GM18505 (cell line): Measurements from ENCODE around the gene FAM240B.

ENCODE experiments used
- ATAC-seq: cut with Tn5 transposase; IDR thresholded peaks from one replicate; pipeline ENCODE4 v1.9.1; 2021; ENCODE audit not compliant: unreplicated experiment
- POLR2A ChIP-seq: IDR thresholded peaks from 4 replicates; pipeline ENCODE4 v1.6.1; 2011; ENCODE audit warnings: borderline replicate concordance; ENCODE audit not compliant: insufficient read depth, insufficient read length; ENCODE audit errors: extremely low read depth

The FAM240B gene

DNA sequence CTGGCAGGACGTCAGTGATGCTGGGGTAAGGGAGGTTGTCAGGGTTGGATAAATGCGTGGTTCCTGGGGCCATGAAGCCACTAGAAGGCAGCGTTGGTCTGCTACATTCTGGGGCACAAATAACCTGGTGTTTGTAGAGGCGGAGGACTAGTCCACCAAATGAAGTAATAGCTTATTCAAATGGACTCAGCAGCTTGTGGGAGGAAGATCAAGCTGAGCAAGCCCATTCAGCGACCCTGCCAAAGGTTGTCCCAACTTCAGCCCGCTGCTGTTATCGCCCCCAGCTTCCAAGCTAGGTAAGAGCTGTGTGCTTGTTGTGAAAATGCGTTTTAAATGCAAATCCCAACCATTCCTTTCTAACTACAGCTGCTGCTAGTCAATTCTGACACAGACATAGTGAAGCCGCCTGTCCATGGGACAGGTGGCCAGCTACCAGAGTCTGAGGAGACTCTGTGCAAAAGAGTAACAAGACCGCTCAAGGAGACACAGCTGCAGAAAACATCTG, 7.6 kb upstream of the FAM240B start:
- TF ChIP-seq POLR2A, result no peak
- no peak for ATAC-seq

DNA sequence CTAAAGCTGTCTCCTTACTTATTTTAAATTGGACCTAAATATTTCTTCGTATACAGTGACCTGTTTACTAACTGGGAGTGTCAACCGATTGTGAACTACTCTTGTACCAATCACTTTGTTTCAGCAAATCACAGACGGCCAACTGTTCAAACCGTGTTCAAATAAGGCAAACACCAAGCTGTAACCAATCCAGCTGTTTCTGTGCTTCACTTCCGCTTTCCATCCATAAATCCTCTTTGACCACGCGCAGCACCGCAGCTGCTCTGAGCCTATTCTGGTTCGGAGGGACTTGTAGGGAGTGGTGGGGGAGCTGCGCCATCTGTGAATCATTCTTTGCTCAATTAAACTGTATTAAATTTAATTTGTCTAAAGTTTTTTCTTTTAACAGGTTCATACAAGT, 4.8 kb upstream of the FAM240B start:
- no peak for ATAC-seq
- TF ChIP-seq POLR2A, result no peak

DNA sequence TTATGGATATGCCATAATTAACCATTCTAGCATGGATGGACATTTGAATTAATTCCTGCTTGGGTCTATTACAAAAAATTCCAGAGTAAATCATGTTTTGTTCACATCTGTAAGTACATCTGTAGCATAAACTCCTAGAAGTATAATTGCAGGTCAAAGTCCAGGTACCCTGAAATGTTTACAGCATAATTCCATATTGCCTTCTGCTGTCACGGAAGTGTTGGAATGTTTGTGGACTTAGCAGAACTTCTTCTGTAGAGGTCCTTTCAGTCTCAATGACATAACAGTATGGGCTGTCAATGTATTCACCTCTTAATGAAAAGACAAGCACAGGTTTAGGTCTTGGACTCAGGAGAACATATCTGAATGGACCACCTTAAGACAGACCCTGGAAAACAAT, 1.8 kb downstream of the FAM240B start:
- no peak for TF ChIP-seq POLR2A

DNA sequence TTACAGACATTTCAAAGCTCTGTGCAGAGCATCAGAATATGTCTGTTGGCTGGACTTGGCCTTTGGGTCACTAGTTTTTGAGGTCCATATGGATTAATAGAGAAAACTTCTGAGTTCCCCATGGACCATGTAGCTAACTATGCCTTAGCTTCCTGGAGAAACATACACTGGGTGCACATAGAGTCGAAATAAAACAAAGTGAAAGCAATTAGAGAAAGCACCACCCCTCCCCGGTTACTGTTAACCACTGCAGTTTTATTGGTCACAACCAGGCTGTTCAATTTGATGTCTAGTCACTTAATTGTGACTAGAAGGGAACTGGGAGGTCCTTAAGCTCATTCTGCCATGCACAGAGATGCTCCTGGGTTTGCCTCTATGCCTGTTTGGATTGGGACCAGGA, 4.2 kb downstream of the FAM240B start:
- no peak for ATAC-seq

More for the DNA sequence above, 1.8 kb downstream of the FAM240B start:
- ATAC-seq, result no peak

DNA sequence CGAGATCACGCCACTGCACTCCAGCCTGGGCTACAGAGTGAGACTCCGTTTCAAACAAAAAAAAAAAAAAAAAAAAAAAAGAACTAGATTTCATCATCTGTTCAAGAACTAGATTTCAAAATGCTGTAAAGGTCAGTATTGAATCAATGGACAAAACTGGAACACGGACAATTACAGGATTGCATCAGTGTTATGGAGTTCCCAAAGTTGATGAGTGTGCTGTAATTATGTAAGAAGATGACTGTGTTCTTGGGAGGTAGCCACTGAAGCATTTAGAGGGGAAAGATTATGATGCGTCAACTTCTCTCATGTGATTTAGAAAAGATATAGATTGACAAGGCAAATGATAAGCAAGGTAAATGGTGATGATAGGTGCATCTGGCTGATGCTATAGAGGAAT, 6.5 kb downstream of the FAM240B start:
- no peak for ATAC-seq
- TF ChIP-seq POLR2A, result no peak

More for the DNA sequence above, 4.2 kb downstream of the FAM240B start:
- TF ChIP-seq POLR2A, result no peak

DNA sequence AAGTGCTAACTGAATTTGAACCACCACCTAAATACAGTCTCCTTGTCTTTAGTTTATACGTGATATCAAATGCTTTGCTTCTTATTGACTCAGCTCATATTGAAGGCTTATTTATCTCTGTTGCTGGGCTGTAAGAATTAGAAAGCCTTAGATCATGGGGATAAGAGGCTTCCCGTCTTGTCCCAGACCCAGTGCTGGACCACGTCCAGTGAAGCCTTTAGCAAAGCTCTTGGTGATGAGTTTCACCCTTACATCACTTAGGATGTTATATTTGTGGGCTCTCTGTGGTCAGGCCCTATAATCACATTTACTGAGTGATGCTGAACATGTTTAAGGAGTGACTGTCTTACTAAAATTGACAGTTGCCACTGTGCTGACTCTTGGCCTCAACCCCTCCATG, 11.2 kb downstream of the FAM240B start:
- ATAC-seq, result no peak

DNA sequence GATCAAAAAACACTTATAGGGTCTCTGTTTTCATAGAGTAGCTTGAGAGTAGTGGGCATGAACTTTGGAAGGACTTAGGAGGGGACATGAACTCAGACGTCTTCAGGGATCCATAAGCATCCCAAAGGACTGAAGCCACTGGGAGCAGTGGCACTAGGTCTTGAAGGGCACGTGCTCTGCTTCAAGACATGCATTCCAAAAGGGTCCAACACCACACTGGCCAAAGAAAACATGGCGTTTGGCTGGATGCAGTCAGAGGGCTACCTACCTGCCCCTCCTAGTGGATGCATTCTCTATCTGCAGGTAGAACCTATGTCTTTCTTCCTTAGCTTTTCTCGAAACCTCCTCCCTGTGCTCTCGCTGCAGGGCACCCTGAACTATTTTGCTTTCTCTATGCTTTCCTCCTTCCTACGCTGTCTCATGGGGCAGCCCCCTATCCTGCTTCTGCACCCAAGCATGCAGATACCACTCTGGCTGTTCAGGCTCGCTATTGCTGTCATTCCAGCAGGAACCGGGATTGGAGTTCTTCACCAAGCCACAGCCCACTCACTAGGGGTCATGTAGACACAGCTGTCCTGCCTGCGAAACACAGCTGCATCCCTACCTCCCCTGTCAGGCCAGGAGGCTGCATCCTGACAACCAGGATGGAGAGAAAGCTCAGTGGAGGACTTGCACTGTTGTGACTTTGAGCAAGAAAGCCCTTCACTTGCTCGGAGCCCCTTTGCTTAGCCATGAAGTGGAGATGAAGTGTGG, 11.9 kb downstream of the FAM240B start:
- no peak for TF ChIP-seq POLR2A
- ATAC-seq, result no peak

More for the DNA sequence above, 11.2 kb downstream of the FAM240B start:
- TF ChIP-seq POLR2A, result no peak

DNA sequence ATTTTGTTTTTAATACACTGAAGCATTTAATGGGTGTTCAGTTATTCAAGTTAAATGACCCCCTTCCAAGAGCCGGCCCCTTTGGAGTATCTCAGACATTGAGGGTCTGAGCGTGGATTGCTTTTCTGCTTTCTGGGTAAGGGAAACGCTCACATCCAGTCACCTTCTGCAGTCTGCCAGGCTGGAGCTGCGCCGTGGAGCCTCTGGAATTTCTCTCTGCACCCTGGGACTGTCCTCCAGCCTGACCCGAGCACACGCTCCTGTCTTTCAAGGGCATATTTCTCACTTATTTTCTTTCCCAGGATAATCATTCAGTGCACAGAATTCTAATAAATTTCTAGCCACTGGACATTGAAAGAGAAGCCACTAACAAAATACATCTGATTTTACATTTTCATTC, 13.4 kb downstream of the FAM240B start:
- TF ChIP-seq POLR2A, result no peak
- no peak for ATAC-seq

DNA sequence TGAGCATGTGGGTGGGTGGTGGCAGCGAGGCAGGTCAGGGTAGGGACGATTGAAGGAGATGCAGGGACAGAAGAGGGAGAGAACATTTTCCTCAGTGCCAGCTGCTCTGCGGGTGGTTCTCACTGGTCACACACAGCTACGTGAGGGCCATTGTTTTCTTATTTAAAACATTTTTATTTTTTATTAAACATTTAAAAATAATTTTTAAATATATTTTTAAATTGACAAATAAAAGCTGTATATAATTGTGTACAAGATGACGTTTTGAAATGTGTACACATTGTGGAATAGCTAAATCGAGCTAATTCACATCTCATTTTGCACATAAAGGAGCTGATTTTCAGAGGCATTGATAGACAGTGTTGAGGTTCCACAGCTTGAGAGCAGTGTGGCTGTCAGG, 14.0 kb downstream of the FAM240B start:
- no peak for ATAC-seq
- no peak for TF ChIP-seq POLR2A

DNA sequence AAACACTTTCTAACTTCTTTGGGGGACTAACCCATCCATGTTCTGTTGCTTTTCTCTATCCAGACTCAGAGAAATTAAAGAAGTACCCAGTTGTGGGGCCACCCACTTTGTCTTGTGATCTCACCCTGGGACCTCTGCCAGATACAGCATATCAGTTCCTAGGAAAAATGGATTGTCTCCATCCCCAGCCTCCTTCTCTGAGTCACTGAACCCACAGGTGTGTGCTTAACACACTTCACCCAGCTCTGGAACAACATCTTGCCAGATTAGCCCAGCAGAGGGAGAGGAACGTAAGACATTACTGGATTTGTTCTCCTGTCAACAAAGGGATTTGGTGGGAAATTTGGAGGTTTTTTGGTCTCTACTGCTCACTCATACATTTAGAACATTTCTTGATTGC, 19.2 kb downstream of the FAM240B start:
- TF ChIP-seq POLR2A, result no peak
- no peak for ATAC-seq

DNA sequence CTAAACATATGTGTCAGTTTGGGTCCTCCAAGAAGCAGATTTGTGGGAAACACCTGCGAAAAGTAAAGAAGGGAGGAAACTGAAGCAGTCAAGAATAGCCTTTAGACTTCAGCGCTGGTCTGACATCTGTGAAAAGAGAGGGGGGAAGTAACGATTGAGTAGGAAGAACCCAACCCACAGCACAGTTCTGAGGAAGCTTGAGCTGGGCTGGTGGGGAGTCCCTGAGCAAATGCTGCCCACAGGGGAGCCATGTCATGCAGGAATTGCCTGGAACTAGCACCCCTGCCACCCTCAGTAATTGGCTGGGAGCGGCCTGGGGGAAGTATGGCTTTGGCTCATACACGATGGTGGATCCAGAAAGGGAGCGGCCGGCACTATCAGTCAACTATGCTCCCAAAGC, 20.6 kb downstream of the FAM240B start:
- no peak for ATAC-seq
- no peak for TF ChIP-seq POLR2A

DNA sequence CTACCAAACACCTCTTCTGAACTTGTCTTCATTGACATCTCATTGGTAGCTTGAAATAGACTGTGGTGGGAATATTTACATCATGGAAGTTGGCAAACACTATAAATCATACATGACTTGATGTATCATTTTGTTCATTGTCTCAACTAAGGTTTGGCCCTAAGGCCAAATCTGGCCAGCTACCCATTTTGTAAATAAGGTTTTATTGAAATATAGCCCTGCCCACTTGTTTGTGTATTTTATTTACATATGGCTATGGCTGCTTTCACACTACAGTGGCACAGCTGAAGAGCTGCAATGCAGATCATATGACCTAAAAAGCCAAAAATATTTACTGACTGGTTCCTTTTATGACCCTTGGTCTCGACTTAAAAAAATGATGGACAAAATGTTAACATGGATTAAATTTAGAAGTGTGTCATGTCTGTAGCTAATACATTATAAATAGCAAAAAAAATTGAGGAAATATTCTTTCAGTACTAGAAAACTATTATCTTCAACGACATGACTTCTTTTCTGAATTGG, 22.1 kb downstream of the FAM240B start:
- no peak for ATAC-seq
- no peak for TF ChIP-seq POLR2A

DNA sequence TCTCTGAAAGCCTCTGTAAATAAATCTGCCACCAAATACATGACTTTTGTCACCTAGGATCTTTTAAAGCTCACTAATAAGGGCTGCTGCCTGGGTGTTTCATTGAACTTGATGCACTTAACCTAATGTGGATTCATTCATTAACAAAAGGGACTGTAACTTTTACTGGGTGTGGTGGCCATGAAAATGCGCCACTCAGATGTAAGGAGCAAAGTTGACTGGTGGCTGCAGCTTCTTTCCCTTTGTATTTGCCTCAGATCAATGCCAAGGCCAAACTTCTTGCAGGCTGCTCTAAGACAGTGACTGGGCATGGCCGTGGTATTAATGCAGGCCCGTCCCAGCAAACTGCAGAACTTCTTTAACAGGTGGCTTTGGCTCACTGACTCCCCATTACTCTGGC, 22.9 kb downstream of the FAM240B start:
- no peak for TF ChIP-seq POLR2A
- ATAC-seq, result no peak

DNA sequence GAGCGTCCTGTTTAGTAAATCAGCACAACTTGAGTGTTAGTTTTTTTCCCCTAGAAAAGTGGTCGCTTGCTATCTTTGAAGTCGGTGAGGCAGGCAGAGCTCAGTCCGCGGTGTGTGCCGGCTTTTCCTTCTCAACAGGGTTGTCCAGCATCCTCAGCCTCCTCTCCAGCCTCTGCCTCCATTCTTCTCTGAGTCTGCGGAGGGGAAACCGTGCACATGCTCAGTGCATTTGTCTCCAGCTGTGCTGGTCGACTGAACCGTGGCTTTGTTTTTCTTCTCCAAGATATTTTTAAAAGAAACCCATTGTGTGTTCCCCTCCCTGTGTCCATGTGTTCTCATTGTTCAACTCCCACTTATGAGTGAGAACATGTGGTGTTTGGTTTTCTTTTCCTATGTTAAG, 25.3 kb downstream of the FAM240B start:
- ATAC-seq, result no peak
- TF ChIP-seq POLR2A, result no peak
